Mesendoderm (in vitro differentiated cells): Measurements from ENCODE around the gene RNF11.

Experiments used
- DNase-seq: peaks from one replicate; pipeline ENCODE4 v3.0.0; 2013
- H2AK5ac ChIP-seq: 2 replicates; pipeline ENCODE4 v1.6.1; 2013; ENCODE audit warnings: low read length, inconsistent platforms
- H2BK120ac ChIP-seq: 2 replicates; pipeline ENCODE4 v1.6.1; 2013; ENCODE audit warnings: low read depth, mild to moderate bottlenecking, low read length, moderate library complexity, mixed read lengths
- H2BK15ac ChIP-seq: replicated peaks from 2 replicates; pipeline ENCODE4 v1.6.1; 2013; ENCODE audit warnings: low read depth, mild to moderate bottlenecking, moderate library complexity
- H2BK5ac ChIP-seq: 2 replicates; pipeline ENCODE4 v1.6.1; 2013; ENCODE audit warnings: low read length, inconsistent platforms
- H3K18ac ChIP-seq: 2 replicates; pipeline ENCODE4 v1.6.1; 2013; ENCODE audit warnings: mild to moderate bottlenecking, low read length, mixed read lengths
- H3K23ac ChIP-seq: one replicate; pipeline ENCODE4 v1.6.1; 2013; ENCODE audit warnings: low read length
- H3K27ac ChIP-seq: 2 replicates; pipeline ENCODE4 v1.5.1; 2013; ENCODE audit warnings: low read depth, mild to moderate bottlenecking, inconsistent platforms, low read length, moderate library complexity
- H3K27me3 ChIP-seq: 2 replicates; pipeline ENCODE4 v1.6.1; 2013; ENCODE audit warnings: low read length, control low read depth, mild to moderate bottlenecking, inconsistent platforms; ENCODE audit not compliant: insufficient read depth, poor library complexity
- H3K36me3 ChIP-seq: 2 replicates; pipeline ENCODE4 v1.6.1; 2013; ENCODE audit warnings: low read length, inconsistent platforms; ENCODE audit not compliant: control insufficient read depth, insufficient read depth
- H3K4ac ChIP-seq: one replicate; pipeline ENCODE4 v1.6.1; 2013; ENCODE audit warnings: low read depth, mild to moderate bottlenecking, low read length, moderate library complexity
- H3K4me1 ChIP-seq: 2 replicates; pipeline ENCODE4 v1.6.1; 2013; ENCODE audit warnings: low read depth, low read length, inconsistent platforms; ENCODE audit not compliant: control insufficient read depth
- H3K4me2 ChIP-seq: 2 replicates; pipeline ENCODE4 v1.6.1; 2013; ENCODE audit warnings: low read length
- H3K4me3 ChIP-seq: 2 replicates; pipeline ENCODE4 v1.5.1; 2013; ENCODE audit warnings: mild to moderate bottlenecking, low read length
- H3K56ac ChIP-seq: one replicate; pipeline ENCODE4 v1.6.1; 2013; ENCODE audit warnings: low read length
- H3K79me1 ChIP-seq: 2 replicates; pipeline ENCODE4 v1.6.1; 2013; ENCODE audit warnings: low read length, inconsistent platforms
- H3K79me2 ChIP-seq: 2 replicates; pipeline ENCODE4 v1.6.1; 2013; ENCODE audit warnings: mild to moderate bottlenecking, low read length; ENCODE audit not compliant: control insufficient read depth, insufficient read depth
- H3K9ac ChIP-seq: 2 replicates; pipeline ENCODE4 v1.6.1; 2013; ENCODE audit warnings: low read length, inconsistent platforms
- H4K5ac ChIP-seq: one replicate; pipeline ENCODE4 v1.6.1; 2013; ENCODE audit warnings: low read length
- H4K8ac ChIP-seq: one replicate; pipeline ENCODE4 v1.6.1; 2013; ENCODE audit warnings: low read depth, mild to moderate bottlenecking, control low read depth, low read length, moderate library complexity
- WGBS: extraction: QIAGEN DNeasy Blood & Tissue Kit; methylation state at CpG from one replicate; pipeline ENCODE4 v1.1.7; 2013; ENCODE audit warnings: low lambda C conversion rate, missing lambda C conversion rate; ENCODE audit not compliant: insufficient coverage; ENCODE audit errors: extremely low coverage; 5-methylcytosine and 5-hydroxymethylcytosine counted together

The RNF11 gene

GRCh38 chr1:51193564-51193963 is 42.5 kb upstream of the RNF11 start:
- no peak overlapping the region for H3K4ac ChIP-seq
- no peaks in the 10 kb centered on the region for H3K79me2 ChIP-seq
- no peak overlapping the region for H3K23ac ChIP-seq
- no peak overlapping the region for H3K9ac ChIP-seq
- no peak overlapping the region for H3K56ac ChIP-seq
- no peak overlapping the region for H2BK5ac ChIP-seq
- no peaks in the 10 kb centered on the region for H3K27me3 ChIP-seq
- H4K8ac ChIP-seq, result no peak overlapping the region
- H3K27ac ChIP-seq, result no peak overlapping the region
- no peak overlapping the region for H2BK15ac ChIP-seq
- no peak overlapping the region for H3K4me2 ChIP-seq
- H3K79me1 ChIP-seq, result no peaks in the 10 kb centered on the region
- H3K4me3 ChIP-seq, result no peak overlapping the region
- no peak overlapping the region for H2AK5ac ChIP-seq
- H4K5ac ChIP-seq, result no peak overlapping the region
- H3K4me1 ChIP-seq, result no peaks in the 10 kb centered on the region
- H2BK120ac ChIP-seq, result no peak overlapping the region
- H3K18ac ChIP-seq, result no peak overlapping the region
- no peak for DNase-seq
- no peaks in the 10 kb centered on the region for H3K36me3 ChIP-seq

GRCh38 chr1:51203121-51203873 is 32.8 kb upstream of the RNF11 start:
- no peaks in the 10 kb centered on the region for H3K36me3 ChIP-seq
- H3K18ac ChIP-seq, result no peak overlapping the region
- H2BK5ac ChIP-seq, result no peak overlapping the region
- no peak overlapping the region for H4K8ac ChIP-seq
- no peaks in the 10 kb centered on the region for H3K79me2 ChIP-seq
- no peak overlapping the region for H3K23ac ChIP-seq
- no peaks in the 10 kb centered on the region for H3K4me1 ChIP-seq
- H2BK15ac ChIP-seq, result no peak overlapping the region
- no peak overlapping the region for H3K27ac ChIP-seq
- no peak overlapping the region for H4K5ac ChIP-seq
- H2AK5ac ChIP-seq, result no peak overlapping the region
- no peak overlapping the region for H3K9ac ChIP-seq
- H3K27me3 ChIP-seq, result no peaks in the 10 kb centered on the region
- H2BK120ac ChIP-seq, result no peak overlapping the region
- H3K4ac ChIP-seq, result no peak overlapping the region
- H3K4me2 ChIP-seq, result no peak overlapping the region
- H3K4me3 ChIP-seq, result no peak overlapping the region
- no peak overlapping the region for H3K56ac ChIP-seq
- no peak for DNase-seq
- no peaks in the 10 kb centered on the region for H3K79me1 ChIP-seq
- WGBS, result no CpG with 5 or more reads among the region's 3 CpGs

- Histone ChIP-seq H3K36me3 (no peaks in the 10 kb centered on the region), H3K56ac (no peak overlapping the region), H3K4me2 (no peak overlapping the region), H3K27me3 (no peaks in the 10 kb centered on the region), H2AK5ac (no peak overlapping the region), H3K4ac (no peak overlapping the region), H3K23ac (no peak overlapping the region), H2BK120ac (no peak overlapping the region), H3K4me3 (no peak overlapping the region), H2BK5ac (no peak overlapping the region), H4K5ac (no peak overlapping the region), H2BK15ac (no peak overlapping the region), H3K79me2 (no peaks in the 10 kb centered on the region), H3K18ac (no peak overlapping the region), H3K9ac (no peak overlapping the region), H3K27ac (no peak overlapping the region), H3K79me1 (no peaks in the 10 kb centered on the region), H3K4me1 (no peaks in the 10 kb centered on the region), H4K8ac (no peak overlapping the region)
- WGBS, result no CpG with 5 or more reads among the region's 6 CpGs
- no peak for DNase-seq
These were observed 32.2 kb upstream of the RNF11 start for GRCh38 chr1:51203874-51204245.

- no peaks in the 10 kb centered on the region for H3K36me3 ChIP-seq
- H2BK120ac ChIP-seq, result no peak overlapping the region
- H3K4me2 ChIP-seq, result no peak overlapping the region
- H3K27me3 ChIP-seq, result no peaks in the 10 kb centered on the region
- H3K23ac ChIP-seq, result no peak overlapping the region
- DNase-seq, result no peak
- H3K4me3 ChIP-seq, result no peak overlapping the region
- no peak overlapping the region for H3K4ac ChIP-seq
- H4K5ac ChIP-seq, result no peak overlapping the region
- no peaks in the 10 kb centered on the region for H3K4me1 ChIP-seq
- H4K8ac ChIP-seq, result no peak overlapping the region
- no peak overlapping the region for H3K56ac ChIP-seq
- no peak overlapping the region for H3K18ac ChIP-seq
- H2BK15ac ChIP-seq, result no peak overlapping the region
- no peak overlapping the region for H3K9ac ChIP-seq
- H2AK5ac ChIP-seq, result no peak overlapping the region
- no CpG with 5 or more reads among the region's 3 CpGs for WGBS
- H2BK5ac ChIP-seq, result no peak overlapping the region
- no peaks in the 10 kb centered on the region for H3K79me1 ChIP-seq
- H3K27ac ChIP-seq, result no peak overlapping the region
- no peaks in the 10 kb centered on the region for H3K79me2 ChIP-seq
These were observed 26.0 kb upstream of the RNF11 start for GRCh38 chr1:51210055-51210454.

GRCh38 chr1:51210676-51211075 is 25.4 kb upstream of the RNF11 start:
- H3K79me2 ChIP-seq, result no peaks in the 10 kb centered on the region
- no peak overlapping the region for H4K5ac ChIP-seq
- no peak overlapping the region for H3K9ac ChIP-seq
- no peak overlapping the region for H3K4ac ChIP-seq
- WGBS, result no CpG with 5 or more reads among the region's 3 CpGs
- no peak overlapping the region for H2BK15ac ChIP-seq
- H3K27me3 ChIP-seq, result no peaks in the 10 kb centered on the region
- no peak overlapping the region for H4K8ac ChIP-seq
- H3K36me3 ChIP-seq, result no peaks in the 10 kb centered on the region
- H3K23ac ChIP-seq, result no peak overlapping the region
- no peaks in the 10 kb centered on the region for H3K4me1 ChIP-seq
- H3K27ac ChIP-seq, result no peak overlapping the region
- no peak overlapping the region for H3K56ac ChIP-seq
- H3K4me3 ChIP-seq, result no peak overlapping the region
- H2BK120ac ChIP-seq, result no peak overlapping the region
- DNase-seq, result no peak
- no peaks in the 10 kb centered on the region for H3K79me1 ChIP-seq
- H2AK5ac ChIP-seq, result no peak overlapping the region
- no peak overlapping the region for H2BK5ac ChIP-seq
- H3K4me2 ChIP-seq, result no peak overlapping the region
- H3K18ac ChIP-seq, result no peak overlapping the region

GRCh38 chr1:51214615-51215131 is 21.4 kb upstream of the RNF11 start:
- Histone ChIP-seq H3K27ac (no peak overlapping the region), H3K79me1 (no peaks in the 10 kb centered on the region), H3K4me2 (no peak overlapping the region), H3K56ac (no peak overlapping the region), H4K8ac (no peak overlapping the region), H2BK120ac (no peak overlapping the region), H3K9ac (no peak overlapping the region), H3K27me3 (no peaks in the 10 kb centered on the region), H3K18ac (no peak overlapping the region), H2BK5ac (no peak overlapping the region), H3K4ac (no peak overlapping the region), H3K36me3 (no peaks in the 10 kb centered on the region), H2AK5ac (no peak overlapping the region), H3K4me3 (no peak overlapping the region), H2BK15ac (no peak overlapping the region), H4K5ac (no peak overlapping the region), H3K79me2 (no peaks in the 10 kb centered on the region), H3K4me1 (no peaks in the 10 kb centered on the region), H3K23ac (no peak overlapping the region)
- DNase-seq, result no peak
- no CpG with 5 or more reads among the region's 7 CpGs for WGBS
